Measurements from ENCODE around the gene PRICKLE2. TPM values are rescaled to one million over a fixed set of nuclear protein-coding genes. Genes with fewer than 3 reads are reported as not detected.

The PRICKLE2 gene
- total RNA-seq, 1 experiment from 2014 or later, result 1.9 TPM

GRCh38 chr3:64143409-64144130 lies 81.7 kb downstream of the PRICKLE2 start:
- no peaks in the 10 kb centered on the region for H3K27me3 Mint-ChIP-seq (ENCODE audit: unreplicated experiment)

GRCh38 chr3:64141476-64141875 lies 83.8 kb downstream of the PRICKLE2 start:
- CTCF ChIA-PET, result interaction anchor here (0.7 kb wide), 1 partner anchor 36 kb away, joined by 3 read pairs; no protein-coding TSS in a partner anchor
- no peak overlapping the region for H3K4me3 Mint-ChIP-seq (ENCODE audit: low read depth, unreplicated experiment)
- no peaks in the 10 kb centered on the region for H3K9me3 Mint-ChIP-seq (ENCODE audit: low read depth, unreplicated experiment)
- BruUV-seq (replicated peaks), result no TSS peak
- DNase-seq, result no peak
- intact Hi-C loops (cut with micrococcal nuclease; ENCODE audit: unreplicated experiment), result no loop called here
- no peak for TF ChIP-seq CTCF (IDR thresholded peaks at IDR 0.05; ENCODE audit: unreplicated experiment)
- no peaks in the 10 kb centered on the region for H3K27me3 Mint-ChIP-seq (ENCODE audit: unreplicated experiment)
- H3K36me3 Mint-ChIP-seq (ENCODE audit: insufficient read depth, unreplicated experiment), result no peaks in the 10 kb centered on the region
- no peak overlapping the region for H3K27ac Mint-ChIP-seq (ENCODE audit: unreplicated experiment)
- H3K4me1 Mint-ChIP-seq (ENCODE audit: low read depth, unreplicated experiment), result no peaks in the 10 kb centered on the region

More at GRCh38 chr3:64143409-64144130, 81.7 kb downstream of the PRICKLE2 start:
- CTCF ChIA-PET, result interaction anchor here (0.7 kb wide), 1 partner anchor 131 kb away, joined by 4 read pairs; no protein-coding TSS in a partner anchor
- no TSS peak for BruUV-seq (replicated peaks)
- no peak overlapping the region for H3K4me3 Mint-ChIP-seq (ENCODE audit: low read depth, unreplicated experiment)
- no peaks in the 10 kb centered on the region for H3K9me3 Mint-ChIP-seq (ENCODE audit: low read depth, unreplicated experiment)
- H3K4me1 Mint-ChIP-seq (ENCODE audit: low read depth, unreplicated experiment), result no peaks in the 10 kb centered on the region
- H3K27ac Mint-ChIP-seq (ENCODE audit: unreplicated experiment), result no peak overlapping the region
- intact Hi-C loops (cut with micrococcal nuclease; ENCODE audit: unreplicated experiment), result no loop called here
- H3K36me3 Mint-ChIP-seq (ENCODE audit: insufficient read depth, unreplicated experiment), result no peaks in the 10 kb centered on the region
- DNase-seq, result no peak
- no peak for TF ChIP-seq CTCF (IDR thresholded peaks at IDR 0.05; ENCODE audit: unreplicated experiment)

GRCh38 chr3:64140651-64141050 lies 84.6 kb downstream of the PRICKLE2 start:
- H3K36me3 Mint-ChIP-seq (ENCODE audit: insufficient read depth, unreplicated experiment), result no peaks in the 10 kb centered on the region
- no peak overlapping the region for H3K27ac Mint-ChIP-seq (ENCODE audit: unreplicated experiment)
- DNase-seq, result no peak
- no peak for TF ChIP-seq CTCF (IDR thresholded peaks at IDR 0.05; ENCODE audit: unreplicated experiment)
- no TSS peak for BruUV-seq (replicated peaks)
- intact Hi-C loops (cut with micrococcal nuclease; ENCODE audit: unreplicated experiment), result no loop called here
- H3K4me1 Mint-ChIP-seq (ENCODE audit: low read depth, unreplicated experiment), result no peaks in the 10 kb centered on the region
- H3K4me3 Mint-ChIP-seq (ENCODE audit: low read depth, unreplicated experiment), result no peak overlapping the region
- CTCF ChIA-PET, result no interaction called here
- H3K9me3 Mint-ChIP-seq (ENCODE audit: low read depth, unreplicated experiment), result no peaks in the 10 kb centered on the region
- no peaks in the 10 kb centered on the region for H3K27me3 Mint-ChIP-seq (ENCODE audit: unreplicated experiment)

GRCh38 chr3:64138656-64139375 lies 86.5 kb downstream of the PRICKLE2 start:
- intact Hi-C loops (cut with micrococcal nuclease; ENCODE audit: unreplicated experiment), result no loop called here
- DNase-seq, result no peak
- Mint-ChIP-seq H3K27ac (ENCODE audit: unreplicated experiment) (no peak overlapping the region), H3K27me3 (ENCODE audit: unreplicated experiment) (no peaks in the 10 kb centered on the region), H3K9me3 (ENCODE audit: low read depth, unreplicated experiment) (no peaks in the 10 kb centered on the region), H3K4me1 (ENCODE audit: low read depth, unreplicated experiment) (no peaks in the 10 kb centered on the region), H3K36me3 (ENCODE audit: insufficient read depth, unreplicated experiment) (no peaks in the 10 kb centered on the region), H3K4me3 (ENCODE audit: low read depth, unreplicated experiment) (no peak overlapping the region)
- BruUV-seq (replicated peaks), result no TSS peak
- TF ChIP-seq CTCF (IDR thresholded peaks at IDR 0.05; ENCODE audit: unreplicated experiment), result no peak
- CTCF ChIA-PET, result no interaction called here

Data from Calu3 (cell line).